Heart left ventricle (tissue), 16 donors: Measurements from ENCODE around the gene ARHGAP26. TPM values are rescaled to one million over a fixed set of nuclear protein-coding genes. Genes with fewer than 3 reads are reported as not detected.
A peak's percentile ranks its signal among the peaks of the same experiment; 100 is the strongest.

ENCODE experiments used
- ATAC-seq, 4 donors: fragments of 200-7000 bp; cut with Tn5 transposase; one replicate each; pipeline ENCODE4 v1.9.1; 2020 to 2022; ENCODE audit warnings: moderate library complexity in 4 of 4, mild to moderate bottlenecking in 3 of 4, moderate number of reproducible peaks in 1 of 4
- DNase-seq, 5 donors: peaks; one replicate each; pipeline ENCODE4 v3.0.0-alpha.2; 2020
- H3K27ac ChIP-seq, 12 donors: fragments of 200-600 bp; sonication (generic) in 4 of 12; one replicate each; pipeline versions ENCODE4 v1.5.0 to v1.8.0; 2016 to 2022; ENCODE audit warnings: mild to moderate bottlenecking in 2 of 12
- H3K27me3 ChIP-seq, 9 donors: fragments of 200-600 bp; sonication (generic) in 2 of 9; one replicate each; pipeline versions ENCODE4 v1.5.1 to v1.8.0; 2016 to 2022; ENCODE audit warnings: mild to moderate bottlenecking in 3 of 9
- H3K36me3 ChIP-seq, 9 donors: fragments of 200-600 bp; sonication (generic) in 2 of 9; one replicate each; pipeline versions ENCODE4 v1.5.0 to v1.8.0; 2018 to 2022; ENCODE audit warnings: mild to moderate bottlenecking in 2 of 9
- H3K4me1 ChIP-seq, 12 donors: fragments of 200-600 bp; sonication (generic) in 4 of 12; one replicate each; pipeline versions ENCODE4 v1.5.0 to v1.8.0; 2016 to 2022; ENCODE audit warnings: mild to moderate bottlenecking in 3 of 12
- H3K4me3 ChIP-seq, 12 donors: fragments of 200-600 bp; sonication (generic) in 4 of 12; one replicate each; pipeline versions ENCODE4 v1.5.0 to v1.8.0; 2017 to 2022; ENCODE audit warnings: mild to moderate bottlenecking in 9 of 12, moderate library complexity in 4 of 12
- H3K9me3 ChIP-seq, 12 donors: fragments of 200-600 bp; sonication (generic) in 4 of 12; one replicate each; pipeline versions ENCODE4 v1.5.0 to v1.8.0; 2016 to 2022; ENCODE audit warnings: mild to moderate bottlenecking in 1 of 12
- POLR2A ChIP-seq, 2 donors: fragments of 450-650 bp; IDR thresholded peaks; one replicate each; pipeline ENCODE4 v1.6.1; 2017; ENCODE audit warnings: antibody characterized with exemption in 2 of 2, mild to moderate bottlenecking in 2 of 2, moderate library complexity in 2 of 2
- WGBS, 4 donors: extraction: QIAGEN DNeasy Blood & Tissue Kit in 2 of 4; methylation state at CpG; one replicate each; pipeline versions ENCODE4 v1.1.5 to v1.1.7; 2013 to 2018; 5-methylcytosine and 5-hydroxymethylcytosine counted together
- intact Hi-C, 10 donors: fragments of 100-400 bp; cut with DNase I; formaldehyde crosslinking; loops; one replicate each; pipeline versions ENCODE4 v1.11.1 to v1.14.2; 2022
- polyA plus RNA-seq, 2 donors: library from polyadenylated mRNA; stranded (reverse); fragments of 200-250 nt; gene quantifications; one replicate each; pipeline ENCODE4 v1.2.3, GENCODE V29; 2013
- total RNA-seq, 9 donors: library from RNA; depleted of rRNA in 2 of 9; stranded (reverse); fragments of >200 nt in 2 of 9; fragmentation: NEBNext Ultra II Directional in 3 of 9; extraction: Animal tissue kit (Norgen Biotek cat#: 25700) in 3 of 9; gene quantifications; one replicate each; pipeline versions ENCODE4 v1.1.0 to v1.2.4, GENCODE V29; 2016 to 2023
- TF ChIP-seq, protein P1 (sequence below), 12 donors: fragments of 200-600 bp; sonication (generic) in 4 of 12; IDR thresholded peaks; one replicate each; pipeline versions ENCODE4 v1.5.0 to v1.8.0; 2018 to 2022; ENCODE audit warnings: antibody characterized with exemption in 12 of 12, mild to moderate bottlenecking in 5 of 12
- donor health status: ischemic (EF 13 %, LVEDD 7.1; RV severe dilation, severe dysfunction).
- donor health status: healthy with polysubstance abuse.
- donor health status: DM: no; HTN: yes; CAD: no.
- donor health status: DM: no; HTN: no; CAD: no.
- donor health status: ischemic (EF 25% LVEDD 6.9; RV normal size, moderate dysfunction).
- donor health status: ischemic (EF 25% LVEDD 5.7; RV mildly dilated, moderate dysfunction).
- donor health status: healthy.
- donor health status: DM: yes; HTN: yes; CAD: no.
- donor health status: ischemic (EF 35%, LVEDD 5.7; RV mildly dilated, moderate dysfunction).
- donor health status: nonischemic (EF 11% LVEDD 7.7; RV severe dilation, severe dysfunction).
- donor health status: DM: yes; HTN: yes; CAD: no.
- donor health status: PGD.
- donor health status: ischemic (EF 29% LVEDD 5.4; RV normal size, mild dysfunction).
- donor health status: nonischemic (EF 23%, LVEDD 6.1; RV moderate dilation, normal function).

ARHGAP26 gene
- total and polyA plus RNA-seq, 11 donors: 11.9 to 52.1 (median 33.7) TPM

DNA sequence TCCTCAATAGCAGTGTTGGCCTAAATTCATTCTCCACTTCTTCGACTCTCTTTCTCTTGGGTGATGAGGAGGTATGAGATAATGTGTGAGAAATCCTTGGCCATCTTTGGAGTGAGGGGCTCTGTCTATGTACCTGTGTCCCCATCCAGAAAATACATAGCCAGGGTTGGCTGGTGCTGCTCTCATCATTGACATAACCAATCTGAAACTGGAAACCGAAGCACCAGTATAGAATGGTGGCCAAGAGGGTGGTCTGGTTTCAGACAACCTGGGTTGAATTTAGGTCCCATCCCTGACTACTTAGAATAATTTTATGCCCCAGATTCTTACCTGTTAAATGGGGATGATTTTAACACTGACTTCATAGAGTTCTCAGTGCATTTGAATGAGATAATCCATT lies 208.1 kb downstream of the ARHGAP26 start:
- Histone ChIP-seq H3K27ac (peak overlapping the region in 2 of 12 donors; percentile 27 to 79), H3K27me3 (no peaks in the 10 kb centered on the region), H3K4me3 (no peak overlapping the region), H3K4me1 (peaks cover 10 to 91% (median 38%) of the 10 kb centered on the region in 12 donors), H3K36me3 (no peaks in the 10 kb centered on the region), H3K9me3 (no peaks in the 10 kb centered on the region)
- 99 to 100% (median 100%) methylated on average over 2 of the region's 2 CpGs for WGBS, 4 donors
- no peak for DNase-seq
- intact Hi-C loops: no loop called here
- no peak for ATAC-seq
- no peak for TF ChIP-seq POLR2A (IDR thresholded peaks at IDR 0.05)
- TF ChIP-seq, protein P1, sequence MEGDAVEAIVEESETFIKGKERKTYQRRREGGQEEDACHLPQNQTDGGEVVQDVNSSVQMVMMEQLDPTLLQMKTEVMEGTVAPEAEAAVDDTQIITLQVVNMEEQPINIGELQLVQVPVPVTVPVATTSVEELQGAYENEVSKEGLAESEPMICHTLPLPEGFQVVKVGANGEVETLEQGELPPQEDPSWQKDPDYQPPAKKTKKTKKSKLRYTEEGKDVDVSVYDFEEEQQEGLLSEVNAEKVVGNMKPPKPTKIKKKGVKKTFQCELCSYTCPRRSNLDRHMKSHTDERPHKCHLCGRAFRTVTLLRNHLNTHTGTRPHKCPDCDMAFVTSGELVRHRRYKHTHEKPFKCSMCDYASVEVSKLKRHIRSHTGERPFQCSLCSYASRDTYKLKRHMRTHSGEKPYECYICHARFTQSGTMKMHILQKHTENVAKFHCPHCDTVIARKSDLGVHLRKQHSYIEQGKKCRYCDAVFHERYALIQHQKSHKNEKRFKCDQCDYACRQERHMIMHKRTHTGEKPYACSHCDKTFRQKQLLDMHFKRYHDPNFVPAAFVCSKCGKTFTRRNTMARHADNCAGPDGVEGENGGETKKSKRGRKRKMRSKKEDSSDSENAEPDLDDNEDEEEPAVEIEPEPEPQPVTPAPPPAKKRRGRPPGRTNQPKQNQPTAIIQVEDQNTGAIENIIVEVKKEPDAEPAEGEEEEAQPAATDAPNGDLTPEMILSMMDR (IDR thresholded peaks at IDR 0.05): no peak

DNA sequence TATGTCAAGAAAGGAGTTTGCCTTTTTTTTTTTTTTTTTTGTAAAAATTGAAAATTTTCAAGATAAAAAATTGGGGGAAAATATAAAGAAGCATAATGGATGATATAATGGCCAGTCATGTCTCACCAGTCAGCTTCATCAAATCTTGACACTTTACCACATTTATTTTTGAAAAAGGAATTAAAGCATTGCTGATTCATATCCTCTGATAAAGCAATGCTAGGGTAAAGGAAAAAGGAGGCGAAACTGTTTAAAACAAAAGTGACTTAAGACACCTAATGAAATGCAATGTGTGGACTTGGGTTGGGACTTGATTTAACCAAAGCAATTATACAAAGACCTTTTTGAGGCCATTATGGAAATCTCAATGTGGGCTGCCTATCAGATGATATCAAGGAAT lies 208.5 kb downstream of the ARHGAP26 start:
- 87 to 97% (median 90%) methylated on average over 1 of the region's 1 CpG for WGBS, 4 donors
- H3K27me3 ChIP-seq: no peaks in the 10 kb centered on the region
- ATAC-seq (no peak), DNase-seq (no peak)
- H3K4me3 ChIP-seq: no peak overlapping the region
- peak overlapping the region in 1 of 12 donors; percentile 79 for H3K27ac ChIP-seq
- peaks cover 10 to 91% (median 38%) of the 10 kb centered on the region in 12 donors for H3K4me1 ChIP-seq
- intact Hi-C loops: no loop called here
- H3K36me3 ChIP-seq: no peaks in the 10 kb centered on the region
- TF ChIP-seq POLR2A (IDR thresholded peaks at IDR 0.05): no peak
- TF ChIP-seq, protein P1 (IDR thresholded peaks at IDR 0.05): no peak
- no peaks in the 10 kb centered on the region for H3K9me3 ChIP-seq

DNA sequence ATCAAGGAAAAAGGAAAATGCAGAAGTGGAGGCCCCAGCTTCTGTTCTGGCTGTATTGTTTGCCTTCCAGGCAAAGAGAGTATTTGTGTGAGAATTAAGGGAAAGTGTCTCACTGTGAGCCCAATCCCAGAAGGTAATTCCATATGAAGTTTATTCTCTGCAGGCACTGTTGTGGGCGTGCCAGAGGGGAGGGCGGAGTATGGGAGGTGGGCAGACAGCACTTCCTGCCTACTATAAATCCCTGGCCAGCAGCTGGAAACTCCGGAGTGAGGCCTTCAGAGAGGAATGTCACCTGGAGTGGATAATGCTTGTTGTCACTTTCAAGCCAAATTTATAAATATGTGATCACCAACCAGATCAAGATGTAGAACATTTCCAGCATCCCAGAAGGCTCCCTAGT lies 209.5 kb downstream of the ARHGAP26 start:
- WGBS, 4 donors: 47 to 65% (median 61%) methylated on average over 3 of the region's 3 CpGs
- TF ChIP-seq, protein P1 (IDR thresholded peaks at IDR 0.05): no peak
- TF ChIP-seq POLR2A (IDR thresholded peaks at IDR 0.05): no peak
- ATAC-seq: no peak
- Histone ChIP-seq H3K9me3 (no peaks in the 10 kb centered on the region), H3K4me1 (peaks cover 10 to 91% (median 42%) of the 10 kb centered on the region in 12 donors), H3K36me3 (no peaks in the 10 kb centered on the region), H3K27me3 (no peaks in the 10 kb centered on the region), H3K27ac (peak overlapping the region in 3 of 12 donors; percentile 10 to 79 (median 21)), H3K4me3 (no peak overlapping the region)
- intact Hi-C loops: no loop called here
- DNase-seq: no peak

DNA sequence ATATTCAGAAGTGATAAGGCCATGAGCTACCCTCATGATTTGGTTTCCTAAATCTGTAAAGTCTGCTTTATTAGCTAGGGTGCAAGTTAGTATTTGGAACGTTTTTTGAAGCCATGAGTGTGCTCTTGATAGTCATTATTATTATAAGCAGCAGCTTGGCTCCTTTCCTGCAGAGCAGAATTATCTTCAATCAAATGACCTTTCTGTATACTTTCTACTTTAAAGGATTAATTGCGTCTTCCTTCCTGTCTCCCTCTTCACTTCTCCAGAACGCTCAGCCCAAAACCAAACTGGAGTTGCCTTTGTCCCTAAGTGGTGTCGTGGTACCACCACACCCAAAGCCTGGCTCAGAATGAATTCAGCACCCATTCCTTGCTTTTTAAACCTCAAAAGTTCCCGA lies 211.3 kb downstream of the ARHGAP26 start:
- TF ChIP-seq, protein P1 (IDR thresholded peaks at IDR 0.05): no peak
- TF ChIP-seq POLR2A (IDR thresholded peaks at IDR 0.05): no peak
- ATAC-seq (peak in 1 of 4 donors; percentile 16), DNase-seq (no peak)
- no peak overlapping the region for H3K4me3 ChIP-seq
- no peaks in the 10 kb centered on the region for H3K27me3 ChIP-seq
- H3K4me1 ChIP-seq: peaks cover 10 to 83% (median 42%) of the 10 kb centered on the region in 12 donors
- WGBS, 4 donors: 15 to 24% (median 17%) methylated on average over 5 of the region's 5 CpGs
- H3K36me3 ChIP-seq: no peaks in the 10 kb centered on the region
- intact Hi-C loops: no loop called here
- no peaks in the 10 kb centered on the region for H3K9me3 ChIP-seq
- H3K27ac ChIP-seq: peak overlapping the region; percentile 1 to 84 (median 75)
